HG03521 (cell line): Measurements from ENCODE around the gene DNASE1L1.
"Not testable (repeated sequence)": the region's sequence is repeated elsewhere in the genome, so short reads cannot be mapped to it uniquely, and the experiment has no call there.

Experiments
- ATAC-seq: cut with Tn5 transposase; IDR thresholded peaks from one replicate; pipeline ENCODE4 v1.9.1; 2021; ENCODE audit warnings: mild to moderate bottlenecking, moderate library complexity; ENCODE audit not compliant: unreplicated experiment

The DNASE1L1 gene

DNA sequence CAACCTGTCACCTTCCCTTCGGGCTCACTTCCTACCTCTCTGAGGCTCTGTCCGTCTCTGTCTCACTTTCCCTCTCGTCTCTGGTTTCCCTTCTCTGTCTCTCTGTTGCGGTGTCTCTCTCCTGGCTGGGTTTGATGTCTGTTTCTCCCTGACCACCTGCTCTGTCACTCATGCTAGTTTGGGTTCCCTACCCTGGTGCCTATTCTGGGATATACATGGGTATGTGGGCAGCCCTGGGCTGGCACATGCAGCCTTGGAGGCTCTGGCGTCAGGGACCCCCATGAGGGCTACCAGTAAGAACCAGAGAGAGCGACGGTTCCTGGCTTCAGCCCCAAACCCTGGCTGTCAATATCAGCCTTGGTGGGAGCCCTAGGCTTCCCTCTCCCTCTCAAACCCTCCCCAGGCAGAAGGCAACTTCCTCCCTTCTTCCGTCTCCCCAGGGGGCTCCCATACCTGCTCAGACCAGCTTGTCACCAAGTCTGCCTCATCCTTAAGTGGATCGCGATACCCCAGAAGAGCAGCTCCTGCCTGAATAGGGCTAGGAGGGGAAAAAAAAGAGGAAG lies 314 bp downstream of the DNASE1L1 start:
- no peak for ATAC-seq

GRCh38 chrX:154404625-154405192 lies 4.3 kb downstream of the DNASE1L1 start:
- no peak for ATAC-seq

GRCh38 chrX:154403858-154404257 lies 5.2 kb downstream of the DNASE1L1 start:
- ATAC-seq = no peak

- no peak for ATAC-seq
These were observed 5.9 kb downstream of the DNASE1L1 start for GRCh38 chrX:154403192-154403591.

DNA sequence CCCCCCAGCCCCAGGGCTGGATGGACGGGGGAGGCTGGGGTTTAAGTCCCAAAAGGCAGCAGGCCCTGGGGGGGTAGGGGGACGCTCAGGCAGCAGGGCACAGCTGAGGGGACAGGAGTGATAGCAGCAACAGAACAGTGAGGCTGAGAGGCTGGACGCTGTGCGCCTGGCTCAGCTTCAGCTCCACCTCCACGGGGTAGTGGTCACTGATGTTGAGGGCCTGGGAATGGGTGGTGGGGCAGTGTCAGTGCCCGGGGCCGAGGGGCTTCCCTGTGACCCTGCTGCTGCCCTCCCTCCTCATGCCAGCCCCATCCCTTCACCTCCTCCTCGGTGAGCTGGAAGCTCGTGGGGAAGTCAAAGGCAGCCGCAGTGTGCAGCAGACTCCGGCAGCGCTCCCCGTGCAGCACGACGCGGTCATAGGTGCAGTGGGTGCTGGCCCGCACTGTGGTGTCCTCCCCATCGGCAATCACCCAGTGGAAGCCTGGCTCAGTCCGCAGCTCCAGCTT lies 6.4 kb downstream of the DNASE1L1 start:
- no peak for ATAC-seq

- ATAC-seq = no peak
These were observed 7.0 kb downstream of the DNASE1L1 start for GRCh38 chrX:154401918-154402621.

DNA sequence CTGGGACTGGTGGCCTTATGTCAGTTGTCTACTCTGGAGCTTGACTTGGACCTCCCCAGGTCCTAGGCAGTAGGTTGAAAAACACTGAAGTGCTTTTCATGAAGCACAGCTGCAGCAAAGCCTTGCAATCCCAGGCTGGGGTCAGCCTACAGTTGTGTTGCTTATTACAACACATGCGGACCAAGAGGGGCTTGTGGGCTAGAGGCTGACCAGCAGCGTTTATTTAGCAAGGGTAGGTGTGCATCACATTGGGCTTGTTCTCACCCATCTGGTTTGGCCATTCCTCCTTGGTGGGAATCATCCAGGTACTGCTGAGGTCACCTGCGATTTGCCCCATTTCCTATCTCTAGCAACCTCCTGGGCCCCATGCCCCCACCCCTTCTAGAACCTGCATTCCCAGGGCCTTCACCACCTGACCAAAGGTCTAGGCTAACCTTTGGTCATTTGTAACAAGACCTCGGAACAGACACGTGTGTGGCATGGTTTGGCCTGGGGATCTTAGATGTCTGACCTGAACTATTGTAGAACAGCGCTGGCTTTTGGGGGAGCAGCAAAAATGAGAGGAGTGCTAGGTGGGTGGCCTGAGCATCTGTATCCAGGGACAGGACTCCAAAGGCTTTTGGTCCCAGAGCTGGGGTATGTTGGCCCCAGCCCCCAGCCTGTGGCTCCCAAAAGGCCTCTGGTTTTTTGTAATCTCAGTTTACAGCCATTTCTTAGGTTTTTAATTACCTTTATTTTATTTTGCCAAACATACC lies 7.8 kb downstream of the DNASE1L1 start:
- no peak for ATAC-seq

- not testable (repeated sequence) for ATAC-seq
These were observed 8.7 kb downstream of the DNASE1L1 start for GRCh38 chrX:154400369-154400817.

GRCh38 chrX:154399527-154400368 lies 9.3 kb downstream of the DNASE1L1 start:
- no peak for ATAC-seq

DNA sequence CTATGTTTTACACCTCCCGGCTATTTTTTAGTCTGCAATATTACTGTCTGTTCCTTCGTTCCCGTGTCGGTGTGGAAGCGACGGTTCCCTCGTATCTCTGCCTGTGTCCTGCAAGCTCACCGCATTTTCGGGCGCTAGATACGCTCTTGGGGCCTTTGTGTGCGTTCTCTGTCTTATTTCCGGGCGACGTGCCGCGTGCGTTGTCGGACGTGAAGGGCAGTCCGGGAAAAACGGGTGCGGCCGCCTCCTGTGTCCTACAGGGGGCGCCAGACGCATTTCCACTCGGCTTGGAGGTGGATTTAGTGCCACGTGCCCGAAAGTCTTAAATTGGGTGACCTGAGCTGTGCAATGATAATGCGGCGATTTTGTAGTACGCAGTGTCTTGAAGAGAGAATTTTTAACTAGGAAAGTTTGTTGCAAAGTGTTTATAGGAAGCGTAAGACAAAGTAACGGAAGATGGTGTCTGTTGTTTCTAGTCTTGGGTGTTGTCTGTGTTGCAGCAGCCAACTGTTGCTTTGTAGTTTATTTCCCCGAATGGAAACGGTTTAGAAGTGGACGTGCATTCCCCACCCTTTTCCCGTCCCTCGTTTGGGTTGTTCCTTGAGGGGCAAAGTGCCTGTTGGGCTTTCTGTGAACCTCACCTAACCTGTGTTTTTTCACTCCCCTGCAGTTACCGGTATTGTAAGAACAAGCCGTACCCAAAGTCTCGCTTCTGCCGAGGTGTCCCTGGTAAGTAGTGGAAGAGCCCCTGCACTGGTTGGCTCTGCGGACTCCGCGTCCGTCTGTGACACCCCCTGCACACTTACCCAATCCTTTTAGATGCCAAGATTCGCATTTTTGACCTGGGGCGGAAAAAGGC lies 10.2 kb downstream of the DNASE1L1 start:
- ATAC-seq = no peak

DNA sequence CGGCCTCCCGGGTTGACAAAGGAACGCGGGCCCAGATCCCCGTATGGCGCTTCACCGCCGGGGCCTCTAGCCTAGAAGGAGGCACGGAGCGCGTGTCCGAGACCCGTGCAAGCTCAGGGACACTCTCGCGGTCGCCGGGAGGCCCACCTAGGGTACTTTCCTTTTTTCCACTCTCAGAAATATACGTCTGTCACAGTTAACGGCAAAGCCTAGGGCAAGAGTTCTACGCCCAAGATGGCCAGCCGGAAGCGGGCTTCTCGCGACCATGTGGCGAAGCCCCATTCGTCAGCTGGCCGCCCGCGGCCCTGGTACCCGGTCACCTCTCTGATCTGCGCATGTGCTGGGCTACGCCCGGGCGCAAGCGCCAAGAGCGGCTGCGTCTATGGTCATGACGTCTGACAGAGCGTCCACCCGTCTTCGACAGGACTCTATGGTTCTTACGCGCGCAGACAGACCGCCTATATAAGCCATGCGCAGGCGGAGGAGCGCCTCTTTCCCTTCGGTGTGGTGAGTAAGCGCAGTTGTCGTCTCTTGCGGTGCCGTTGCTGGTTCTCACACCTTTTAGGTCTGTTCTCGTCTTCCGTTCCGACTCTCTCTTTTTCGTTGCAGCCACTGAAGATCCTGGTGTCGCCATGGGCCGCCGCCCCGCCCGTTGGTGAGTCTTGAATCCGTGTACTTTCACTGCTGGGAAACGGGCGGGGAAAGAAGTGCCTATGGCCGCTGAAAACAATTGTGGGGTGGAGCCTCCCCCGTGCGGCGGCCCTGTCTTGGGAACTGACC lies 11.0 kb downstream of the DNASE1L1 start, which contains the start of gene RPL10:
Gene RPL10, plus strand, starts transcription at position 490 of the 780 bp plus-strand sequence. Its CDS starts 143 bp downstream, at position 633.
- ATAC-seq = peak; percentile 80

DNA sequence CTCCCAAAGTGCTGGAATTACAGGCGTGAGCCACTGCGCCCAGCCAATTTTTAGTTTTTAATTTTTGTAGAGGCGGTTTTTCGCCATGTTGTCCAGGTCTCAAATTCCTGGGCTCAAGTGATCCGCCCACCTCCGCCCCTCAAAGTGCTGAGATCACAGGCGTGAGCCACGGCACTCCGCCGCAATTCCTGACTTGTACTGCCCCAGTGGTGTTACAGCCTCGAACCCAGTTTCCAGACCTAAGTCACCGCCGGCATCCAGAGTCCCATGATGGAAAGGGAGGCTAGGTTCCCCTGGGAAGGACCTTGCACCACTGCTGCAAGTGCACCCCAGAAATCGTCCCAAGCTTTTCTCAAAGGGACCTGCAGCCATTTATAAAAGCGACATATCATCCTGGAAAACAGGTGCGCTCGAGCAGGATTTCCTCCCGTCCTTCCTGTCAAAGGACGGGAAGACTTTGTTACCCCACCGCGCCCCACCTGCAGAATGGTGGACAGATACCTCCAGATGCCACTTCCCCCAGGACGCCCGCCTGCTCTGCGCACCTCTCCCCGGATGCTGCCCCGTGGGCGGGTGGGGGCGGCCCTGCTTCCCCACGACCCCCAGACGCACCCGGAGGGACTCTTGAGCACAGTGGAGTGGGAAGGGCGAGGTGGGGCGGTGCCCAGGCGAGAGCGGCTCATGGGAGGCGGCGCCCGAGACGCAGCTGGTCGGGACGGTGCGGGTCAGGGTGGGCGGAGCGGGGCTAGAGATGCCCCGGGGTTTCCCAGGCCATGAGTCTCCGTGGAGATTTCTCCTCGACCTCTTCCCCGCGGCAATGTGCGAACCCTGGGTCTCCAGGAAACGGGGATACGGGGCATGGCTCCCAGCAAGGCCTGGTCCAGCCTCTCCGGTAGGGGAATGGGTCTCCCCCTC lies 11.8 kb downstream of the DNASE1L1 start:
- peak; percentile 39 for ATAC-seq

- not testable (repeated sequence) for ATAC-seq
These were observed 12.7 kb downstream of the DNASE1L1 start for GRCh38 chrX:154396363-154396762.

DNA sequence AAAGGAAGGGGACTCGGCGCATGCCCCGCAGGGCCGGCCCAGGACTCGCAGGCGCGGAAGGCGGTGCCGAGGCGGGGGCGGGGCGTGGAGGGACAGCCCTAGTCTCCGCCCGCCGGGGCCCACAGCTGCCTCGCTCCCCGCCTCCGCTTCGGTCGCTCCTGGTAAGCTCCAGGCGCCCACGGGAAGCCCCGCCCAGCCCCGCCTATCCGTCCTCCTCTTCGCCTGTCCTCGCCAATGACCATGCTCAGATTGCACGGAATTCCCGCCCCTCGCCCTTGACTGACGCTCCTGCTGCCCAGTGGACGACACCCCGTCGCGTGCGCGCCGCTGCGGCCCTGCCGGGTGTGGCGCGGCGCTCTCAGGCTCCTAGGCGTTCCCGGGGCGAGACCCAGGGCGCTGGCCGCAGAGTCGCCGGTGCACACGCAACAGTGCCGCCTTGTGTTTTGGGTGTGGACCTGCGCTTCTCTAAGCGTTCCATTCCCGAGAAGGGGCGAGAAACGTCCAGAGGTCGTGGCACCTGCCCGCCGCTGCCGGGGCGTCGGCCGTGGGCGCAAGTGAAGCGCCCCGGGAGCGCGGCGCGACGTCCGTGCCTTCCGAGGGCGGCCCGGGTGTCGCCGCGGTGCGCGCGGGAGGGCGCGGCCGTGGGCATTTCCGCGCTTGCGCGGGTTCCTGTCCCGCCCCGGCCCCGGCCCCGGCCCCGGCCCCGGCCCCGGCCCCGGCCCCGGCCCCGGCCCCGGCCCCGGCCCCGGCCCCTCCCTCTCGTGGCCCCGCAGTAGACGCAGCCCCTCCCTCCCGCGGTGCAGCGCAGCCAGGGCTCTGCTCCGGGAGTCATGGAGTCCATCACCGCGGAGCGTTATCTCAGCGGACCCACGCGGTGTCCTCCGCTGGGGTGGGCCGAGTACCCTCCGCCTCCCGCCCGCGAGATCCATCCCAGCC lies 19.0 kb downstream of the DNASE1L1 start:
- ATAC-seq = peak; percentile 76

GRCh38 chrX:154388649-154389048 lies 20.4 kb downstream of the DNASE1L1 start:
- ATAC-seq = not testable (repeated sequence)

DNA sequence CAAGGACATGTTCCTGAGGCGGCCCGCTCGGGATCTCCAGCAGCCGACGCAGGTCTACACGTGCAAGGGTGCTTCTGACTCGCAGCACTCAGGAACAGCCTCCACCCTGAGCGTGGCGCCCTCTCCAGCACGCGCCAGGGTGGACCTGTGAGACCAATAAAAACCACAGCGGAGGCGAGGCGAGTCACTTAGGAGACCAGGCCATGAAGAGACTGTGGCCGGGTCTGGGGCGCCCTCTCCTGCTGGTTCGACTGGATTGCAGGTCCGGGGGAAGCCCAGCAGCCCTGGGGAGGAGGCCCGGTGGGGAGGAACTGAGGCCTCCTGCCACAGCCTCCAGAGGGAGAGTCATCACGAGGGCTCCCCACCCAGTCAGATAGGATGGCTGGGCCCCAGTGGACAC lies 21.0 kb downstream of the DNASE1L1 start:
- ATAC-seq = not testable (repeated sequence)
